Activated CD4-positive, alpha-beta memory T cell treated with anti-CD3 and anti-CD28 coated beads, Interleukin-2, amount 10 ng/mL, durations not matched to agents 7 days and 5 days (primary cell): ENCODE data around the gene ARF5. TPM values are rescaled to one million over a fixed set of nuclear protein-coding genes. Genes with fewer than 3 reads are reported as not detected.
A peak's percentile ranks its signal among the peaks of the same experiment; 100 is the strongest.

ENCODE experiments used
- CTCF ChIA-PET: fragments of 350-600 bp; sonication (Branson Sonifier 250); formaldehyde crosslinking; loops from one replicate; lab custom pipeline; 2021; ENCODE audit warnings: antibody characterized with exemption, inconsistent platforms; lab: Charles Lee
- POLR2A ChIA-PET: fragments of 350-600 bp; sonication (Branson Sonifier 250); formaldehyde crosslinking; loops from one replicate; lab custom pipeline; 2021; ENCODE audit warnings: antibody characterized with exemption; lab: Charles Lee
- DNase-seq: peaks from one replicate; pipeline ENCODE4 v3.0.0-alpha.2; 2020
- H3K27ac Mint-ChIP-seq: one replicate; pipeline ENCODE4 v1.8.0; 2021; ENCODE audit warnings: mild to moderate bottlenecking, mixed read lengths
- H3K27me3 Mint-ChIP-seq: one replicate; pipeline ENCODE4 v1.8.0; 2021; ENCODE audit warnings: mixed read lengths
- H3K36me3 Mint-ChIP-seq: one replicate; pipeline ENCODE4 v1.8.0; 2021; ENCODE audit warnings: low read depth, mixed read lengths
- H3K4me1 Mint-ChIP-seq: one replicate; pipeline ENCODE4 v1.8.0; 2021; ENCODE audit warnings: mixed read lengths
- H3K4me3 Mint-ChIP-seq: one replicate; pipeline ENCODE4 v1.8.0; 2021; ENCODE audit warnings: mild to moderate bottlenecking, mixed read lengths
- H3K9me3 Mint-ChIP-seq: one replicate; pipeline ENCODE4 v1.8.0; 2021; ENCODE audit warnings: mixed read lengths
- total RNA-seq, 2 experiments: library from RNA; stranded (reverse); gene quantifications; one replicate each; pipeline ENCODE4 v1.2.3, GENCODE V29; 2021

ARF5 gene
- total RNA-seq, 2 experiments from 2014 or later, result 133 to 142 TPM

DNA sequence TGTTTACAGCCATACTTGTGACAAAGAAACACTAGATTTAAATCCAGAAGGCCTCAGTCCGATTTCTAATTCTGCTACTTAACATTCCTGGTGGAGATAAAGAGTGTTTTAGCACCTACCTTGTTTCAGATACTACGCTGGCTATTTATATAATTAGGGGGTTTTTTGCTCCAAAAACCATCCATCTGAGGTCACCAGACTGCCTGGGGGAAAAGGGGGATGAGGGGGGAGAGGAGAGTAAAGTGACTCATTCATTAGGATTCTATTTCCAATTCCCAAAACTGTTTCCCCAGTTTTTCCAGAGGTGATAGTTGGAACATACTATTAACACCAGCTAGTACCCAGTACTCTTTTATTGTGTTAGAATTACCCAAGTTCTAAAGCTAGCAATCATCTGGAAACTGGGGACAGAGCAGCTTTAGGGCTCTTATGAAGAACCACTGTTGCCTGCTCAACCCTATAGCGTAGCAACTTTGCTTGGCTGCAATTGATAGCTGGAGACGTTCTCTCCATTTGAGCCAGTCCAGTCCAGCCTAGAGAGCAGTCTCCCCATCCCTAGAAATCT, 9.4 kb upstream of the ARF5 start:
- H3K4me3 Mint-ChIP-seq, result no peak overlapping the region
- no peaks in the 10 kb centered on the region for H3K27me3 Mint-ChIP-seq
- no peak overlapping the region for H3K27ac Mint-ChIP-seq
- no peaks in the 10 kb centered on the region for H3K9me3 Mint-ChIP-seq
- ChIA-PET CTCF (no interaction called here), POLR2A (no interaction called here)
- no peak for DNase-seq
- H3K36me3 Mint-ChIP-seq, result peaks cover 29% of the 10 kb centered on the region
- H3K4me1 Mint-ChIP-seq, result peaks cover 27% of the 10 kb centered on the region

DNA sequence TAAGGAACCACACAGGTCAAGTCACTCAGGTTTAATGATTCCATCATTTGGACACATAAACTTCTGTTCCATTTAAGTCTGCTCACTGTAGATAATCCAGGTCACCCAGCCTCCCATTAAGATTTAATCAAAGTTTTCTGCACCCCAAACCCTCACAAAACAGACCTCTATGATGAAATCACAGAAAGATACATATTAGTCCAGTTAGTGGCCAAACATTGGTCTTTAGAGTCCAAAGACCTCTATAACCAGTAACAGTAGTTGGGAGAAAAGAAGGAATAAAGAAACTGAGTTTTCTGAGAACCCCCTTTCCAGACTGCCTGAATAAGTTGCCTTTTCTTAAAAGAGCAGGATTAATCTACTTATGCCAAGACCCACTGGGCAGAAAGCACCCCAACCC, 7.6 kb upstream of the ARF5 start:
- POLR2A ChIA-PET, result interaction anchor here (2.1 kb wide), 1 partner anchor 188 kb away, joined by 9 read pairs; the partner anchor contains the start of gene ZNF800
- Mint-ChIP-seq H3K4me3 (no peak overlapping the region), H3K27me3 (no peaks in the 10 kb centered on the region), H3K27ac (no peak overlapping the region), H3K36me3 (peaks cover 34% of the 10 kb centered on the region), H3K4me1 (peaks cover 40% of the 10 kb centered on the region), H3K9me3 (no peaks in the 10 kb centered on the region)
- DNase-seq, result no peak
- CTCF ChIA-PET, result no interaction called here

DNA sequence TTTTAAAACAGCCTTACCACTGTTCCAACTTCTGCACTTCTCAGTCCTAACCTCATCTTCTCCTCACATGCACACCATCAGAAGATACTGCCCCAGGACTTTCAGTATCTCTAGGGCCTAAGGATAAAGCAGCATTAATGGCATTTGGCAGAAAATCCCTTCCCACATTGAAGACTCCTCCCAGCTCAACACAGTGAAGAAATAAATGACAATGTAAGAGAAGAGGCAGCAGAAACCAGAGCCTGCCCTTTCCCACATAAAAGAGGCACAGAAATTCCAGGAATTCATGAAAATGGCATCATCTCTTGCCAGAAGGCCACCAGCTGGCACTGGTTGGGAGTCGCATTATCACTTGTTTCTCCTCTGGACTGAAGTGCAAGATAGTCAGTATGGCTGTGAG, 6.5 kb upstream of the ARF5 start:
- H3K36me3 Mint-ChIP-seq, result peaks cover 34% of the 10 kb centered on the region
- ChIA-PET POLR2A (interaction anchor here (2.1 kb wide), 1 partner anchor 189 kb away, joined by 9 read pairs; the partner anchor contains the start of gene ZNF800), CTCF (no interaction called here)
- H3K27ac Mint-ChIP-seq, result no peak overlapping the region
- no peak overlapping the region for H3K4me3 Mint-ChIP-seq
- DNase-seq, result no peak
- H3K4me1 Mint-ChIP-seq, result peaks cover 50% of the 10 kb centered on the region
- no peaks in the 10 kb centered on the region for H3K27me3 Mint-ChIP-seq
- no peaks in the 10 kb centered on the region for H3K9me3 Mint-ChIP-seq

DNA sequence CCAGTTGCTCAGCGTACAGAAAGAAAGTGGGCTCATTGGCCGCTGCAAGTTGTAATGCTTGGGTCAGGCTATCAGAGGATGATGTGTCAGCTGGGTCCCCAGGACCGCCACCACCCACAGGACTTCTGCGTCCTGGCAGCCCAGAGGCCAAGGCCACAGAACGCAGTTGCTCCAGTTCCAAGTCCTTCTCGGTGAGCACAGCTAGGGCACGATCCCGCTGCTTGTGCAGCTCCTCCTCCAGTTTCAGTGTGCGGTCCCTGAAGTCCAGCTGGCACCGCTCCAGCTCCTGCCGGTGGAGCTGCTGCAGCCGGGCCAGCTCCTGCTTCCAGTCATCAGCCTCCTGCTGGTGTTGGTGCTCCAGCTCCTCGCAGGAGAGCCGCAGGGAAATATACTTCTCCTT, 5.8 kb upstream of the ARF5 start:
- H3K27me3 Mint-ChIP-seq, result no peaks in the 10 kb centered on the region
- POLR2A ChIA-PET, result interaction anchor here (2.1 kb wide), 1 partner anchor 190 kb away, joined by 9 read pairs; the partner anchor contains the start of gene ZNF800
- DNase-seq, result no peak
- no peaks in the 10 kb centered on the region for H3K9me3 Mint-ChIP-seq
- no peak overlapping the region for H3K27ac Mint-ChIP-seq
- no peak overlapping the region for H3K4me3 Mint-ChIP-seq
- peaks cover 50% of the 10 kb centered on the region for H3K4me1 Mint-ChIP-seq
- peaks cover 34% of the 10 kb centered on the region for H3K36me3 Mint-ChIP-seq
- CTCF ChIA-PET, result no interaction called here

DNA sequence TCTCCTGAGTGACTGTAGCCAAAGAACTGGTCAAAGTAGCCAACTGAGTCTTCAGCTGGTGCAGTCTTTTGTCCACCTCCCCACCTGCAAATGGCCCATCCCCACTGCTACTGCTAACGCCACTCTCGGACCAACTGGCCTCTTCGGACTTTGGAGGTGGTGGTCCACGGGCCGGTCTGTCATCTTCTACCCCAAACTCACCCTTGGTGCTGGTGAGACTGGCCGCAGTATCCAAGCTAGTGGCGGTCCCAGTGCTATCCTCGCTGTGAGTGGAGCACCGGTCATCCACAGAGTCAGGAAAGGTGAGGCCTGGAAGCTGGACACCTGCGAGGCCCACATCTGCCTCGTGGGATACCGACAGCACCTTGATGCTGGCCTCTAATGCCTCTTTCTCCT, 3.6 kb upstream of the ARF5 start:
- H3K27ac Mint-ChIP-seq, result peak overlapping the region; percentile 82
- no peaks in the 10 kb centered on the region for H3K9me3 Mint-ChIP-seq
- H3K4me1 Mint-ChIP-seq, result peaks cover 58% of the 10 kb centered on the region
- peak overlapping the region; percentile 92 for H3K4me3 Mint-ChIP-seq
- ChIA-PET POLR2A (interaction anchor here (1.1 to 4.7 kb wide), 6 partner anchors 9 to 192 kb away, joined by 3 to 35 read pairs (median 4); partner anchors contain the start of genes FSCN3, SND1 and ZNF800), CTCF (interaction anchor here (1.2 to 1.8 kb wide), 3 partner anchors 66 to 625 kb away, joined by 3 to 5 read pairs (median 3); no protein-coding TSS in a partner anchor)
- no peak for DNase-seq
- peaks cover 31% of the 10 kb centered on the region for H3K36me3 Mint-ChIP-seq
- no peaks in the 10 kb centered on the region for H3K27me3 Mint-ChIP-seq

DNA sequence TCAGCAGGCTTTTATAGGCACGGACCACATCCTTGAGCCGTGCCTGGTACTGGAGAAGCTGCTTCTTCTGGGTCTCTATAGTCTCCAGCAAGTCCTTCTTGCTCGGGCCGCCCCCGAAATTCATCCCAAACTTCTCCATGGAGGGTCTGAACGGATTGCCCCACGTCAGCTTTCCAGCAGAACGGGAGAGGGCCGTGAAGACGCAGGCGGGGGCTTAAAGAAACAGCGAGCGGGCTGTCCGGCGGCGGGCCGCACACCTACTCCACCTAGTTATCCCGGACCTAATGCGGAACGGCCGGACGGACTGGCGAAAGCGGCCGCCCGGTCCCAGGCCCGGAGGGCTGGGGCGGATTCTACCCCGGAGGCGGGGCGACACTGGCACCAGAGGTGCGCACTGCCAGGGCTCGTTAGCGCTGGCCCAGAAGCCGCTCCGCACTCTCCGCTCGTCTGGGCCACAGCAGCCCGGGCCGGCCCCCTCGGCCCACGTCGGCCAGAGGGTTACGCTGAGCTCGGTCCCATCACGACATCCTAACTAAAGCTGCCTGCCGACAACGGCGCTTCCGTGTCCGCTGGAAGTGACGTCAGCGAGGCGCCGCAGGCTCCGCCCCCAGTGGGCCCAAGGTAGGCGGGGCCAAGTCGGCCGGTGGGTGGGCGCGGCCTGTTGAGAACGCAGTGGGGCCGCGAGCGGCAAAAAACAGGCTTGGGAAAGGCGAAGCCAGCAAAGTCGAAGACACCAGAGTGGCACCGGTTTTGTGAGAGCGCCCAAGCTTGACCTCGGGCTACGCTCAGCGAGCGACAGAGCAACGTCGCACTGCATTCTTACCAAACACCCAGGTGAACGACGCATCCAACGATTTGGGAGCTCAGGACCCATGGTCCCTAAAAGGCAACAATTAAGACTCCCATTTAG, 2.9 kb upstream of the ARF5 start, which contains the start of gene GCC1:
GCC1 (minus strand) TSS at position 553 of the 910 bp plus-strand sequence; CDS start at position 139, 414 bp downstream.
- Mint-ChIP-seq H3K4me1 (peaks cover 63% of the 10 kb centered on the region), H3K27ac (peak within 1 kb of the TSS; percentile 82), H3K36me3 (peaks cover 36% of the 10 kb centered on the region), H3K9me3 (no peaks in the 10 kb centered on the region), H3K4me3 (peak within 1 kb of the TSS; percentile 92), H3K27me3 (no peaks in the 10 kb centered on the region)
- peak; percentile 95 for DNase-seq
- ChIA-PET CTCF (interaction anchor here (1.2 to 1.8 kb wide), 2 partner anchors 66 to 138 kb away, joined by 3 to 5 read pairs; no protein-coding TSS in a partner anchor), POLR2A (interaction anchor here (1.1 to 4.7 kb wide), 7 partner anchors 8 to 193 kb away, joined by 3 to 35 read pairs (median 4); partner anchors contain the start of genes FSCN3, SND1 and ZNF800)

DNA sequence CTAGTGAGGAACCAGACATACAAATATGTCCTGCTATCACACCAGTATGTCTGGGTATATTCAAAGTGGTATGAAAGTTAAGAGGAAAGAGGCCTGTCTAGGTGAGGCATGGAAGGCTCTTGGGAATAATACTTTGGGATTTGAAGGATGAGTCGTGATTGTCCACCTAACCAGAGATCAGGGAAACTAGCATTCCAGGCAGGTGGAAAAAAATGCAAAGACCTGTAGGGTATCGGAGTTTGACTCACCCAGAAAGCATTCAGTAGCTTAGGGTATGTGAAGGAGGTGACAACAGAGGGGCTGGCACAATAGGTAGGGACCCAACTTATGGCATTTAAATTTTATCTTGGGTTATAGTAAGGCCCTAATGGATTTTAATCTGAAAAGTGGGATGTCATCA, 1.9 kb upstream of the ARF5 start:
- ChIA-PET POLR2A (interaction anchor here (1.4 to 4.7 kb wide), 4 partner anchors 63 to 194 kb away, joined by 4 to 35 read pairs (median 12); partner anchors contain the start of genes SND1 and ZNF800), CTCF (interaction anchor here (0.8 kb wide), 1 partner anchor 238 kb away, joined by 3 read pairs; no protein-coding TSS in a partner anchor)
- no peaks in the 10 kb centered on the region for H3K9me3 Mint-ChIP-seq
- H3K27me3 Mint-ChIP-seq, result no peaks in the 10 kb centered on the region
- no peak for DNase-seq
- no peak overlapping the region for H3K27ac Mint-ChIP-seq
- H3K4me1 Mint-ChIP-seq, result peaks cover 61% of the 10 kb centered on the region
- peaks cover 47% of the 10 kb centered on the region for H3K36me3 Mint-ChIP-seq
- H3K4me3 Mint-ChIP-seq, result peak overlapping the region; percentile 34

DNA sequence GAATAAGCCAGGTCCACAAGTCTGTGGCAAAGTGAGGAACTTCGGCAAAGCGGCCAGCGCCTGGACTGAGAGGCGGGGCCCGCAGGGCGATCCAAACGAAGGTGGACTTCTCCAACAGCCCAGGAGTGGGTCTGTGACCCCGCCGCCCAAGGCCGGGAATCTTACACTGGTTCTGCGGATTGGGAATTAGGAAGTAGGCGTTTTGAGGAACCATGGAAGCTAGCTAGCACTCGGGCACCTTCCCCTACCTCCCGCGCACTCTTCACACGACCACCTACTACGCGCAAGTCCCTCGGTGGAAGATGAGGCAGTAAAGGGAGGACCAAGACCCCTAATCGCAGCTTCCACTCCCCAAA, 570 bp upstream of the ARF5 start:
- Mint-ChIP-seq H3K9me3 (no peaks in the 10 kb centered on the region), H3K4me1 (peaks cover 50% of the 10 kb centered on the region), H3K36me3 (peaks cover 42% of the 10 kb centered on the region), H3K27ac (no peak overlapping the region), H3K27me3 (no peaks in the 10 kb centered on the region), H3K4me3 (peak overlapping the region; percentile 34)
- CTCF ChIA-PET, result no interaction called here
- POLR2A ChIA-PET, result interaction anchor here (1.2 to 4.7 kb wide), 3 partner anchors 64 to 195 kb away, joined by 3 to 35 read pairs (median 7); partner anchors contain the start of gene ZNF800
- no peak for DNase-seq

DNA sequence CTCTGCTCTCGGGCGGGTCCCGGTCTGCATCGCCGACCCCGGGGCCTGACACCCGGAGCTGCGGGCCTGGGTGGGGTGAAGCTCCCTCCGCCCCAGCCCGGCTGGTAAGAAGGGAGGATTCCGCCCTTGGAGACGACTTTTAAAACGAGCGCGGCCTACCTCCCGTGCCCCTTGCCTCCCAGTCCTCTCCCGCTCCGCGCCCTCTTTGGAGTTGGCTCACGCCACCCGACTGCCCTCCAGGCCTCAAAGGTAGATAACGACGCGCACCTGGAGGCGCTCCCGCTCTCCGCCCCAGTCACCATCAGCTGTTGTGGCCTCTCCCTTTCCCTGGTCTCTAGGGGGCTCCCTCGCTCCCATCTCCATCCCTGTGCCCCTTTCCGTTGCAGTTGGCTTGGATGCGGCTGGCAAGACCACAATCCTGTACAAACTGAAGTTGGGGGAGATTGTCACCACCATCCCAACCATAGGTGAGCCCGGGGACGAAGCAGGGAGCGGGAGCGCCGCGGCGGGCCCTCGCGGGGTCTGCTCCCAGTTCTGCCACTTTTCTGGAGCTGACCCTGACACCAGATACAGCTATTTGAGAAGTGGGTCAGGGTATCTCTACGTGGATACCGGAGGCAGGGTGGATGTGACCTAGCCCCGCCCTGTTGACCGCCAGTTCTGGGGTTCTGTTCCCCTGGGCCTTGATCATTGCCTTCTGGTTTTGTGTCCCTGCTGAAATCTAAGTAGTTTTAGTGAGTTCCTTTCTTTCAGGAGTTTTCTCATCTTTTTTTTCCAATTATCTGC, 679 bp downstream of the ARF5 start:
- CTCF ChIA-PET, result interaction anchor here (0.8 to 1.2 kb wide), 2 partner anchors 64 to 75 kb away, joined by 3 to 4 read pairs; no protein-coding TSS in a partner anchor
- no peaks in the 10 kb centered on the region for H3K27me3 Mint-ChIP-seq
- peak; percentile 36 for DNase-seq
- H3K4me3 Mint-ChIP-seq, result peak overlapping the region; percentile 93
- POLR2A ChIA-PET, result interaction anchor here (1.1 to 1.2 kb wide), 3 partner anchors 63 to 197 kb away, joined by 3 to 9 read pairs (median 5); partner anchors contain the start of gene ZNF800
- H3K9me3 Mint-ChIP-seq, result no peaks in the 10 kb centered on the region
- peaks cover 38% of the 10 kb centered on the region for H3K4me1 Mint-ChIP-seq
- H3K27ac Mint-ChIP-seq, result peak overlapping the region; percentile 84
- peaks cover 30% of the 10 kb centered on the region for H3K36me3 Mint-ChIP-seq

DNA sequence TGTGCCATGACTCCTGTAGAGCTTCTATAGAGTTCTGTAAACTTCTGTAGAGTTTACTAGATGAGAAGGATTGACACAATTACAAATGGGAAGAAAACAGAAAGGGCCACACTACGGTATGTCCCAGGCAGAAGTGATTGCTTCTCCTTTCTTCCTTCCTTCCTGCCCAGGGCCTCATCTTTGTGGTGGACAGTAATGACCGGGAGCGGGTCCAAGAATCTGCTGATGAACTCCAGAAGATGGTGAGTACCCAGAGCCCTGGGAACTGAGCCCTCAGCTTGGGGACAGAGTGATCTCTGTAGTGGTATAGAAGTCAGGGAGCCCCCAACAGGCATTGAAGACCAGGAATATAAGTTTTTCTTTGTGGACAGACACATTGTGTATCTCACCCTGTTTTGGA, 1.7 kb downstream of the ARF5 start:
- Mint-ChIP-seq H3K4me1 (peaks cover 28% of the 10 kb centered on the region), H3K27ac (peak overlapping the region; percentile 14), H3K36me3 (peaks cover 27% of the 10 kb centered on the region), H3K27me3 (no peaks in the 10 kb centered on the region), H3K9me3 (no peaks in the 10 kb centered on the region), H3K4me3 (peak overlapping the region; percentile 93)
- ChIA-PET POLR2A (no interaction called here), CTCF (no interaction called here)
- DNase-seq, result no peak

DNA sequence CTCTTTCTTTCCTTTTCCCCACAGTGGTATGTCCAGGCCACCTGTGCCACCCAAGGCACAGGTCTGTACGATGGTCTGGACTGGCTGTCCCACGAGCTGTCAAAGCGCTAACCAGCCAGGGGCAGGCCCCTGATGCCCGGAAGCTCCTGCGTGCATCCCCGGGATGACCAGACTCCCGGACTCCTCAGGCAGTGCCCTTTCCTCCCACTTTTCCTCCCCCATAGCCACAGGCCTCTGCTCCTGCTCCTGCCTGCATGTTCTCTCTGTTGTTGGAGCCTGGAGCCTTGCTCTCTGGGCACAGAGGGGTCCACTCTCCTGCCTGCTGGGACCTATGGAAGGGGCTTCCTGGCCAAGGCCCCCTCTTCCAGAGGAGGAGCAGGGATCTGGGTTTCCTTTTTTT, 3.0 kb downstream of the ARF5 start:
- DNase-seq, result no peak

DNA sequence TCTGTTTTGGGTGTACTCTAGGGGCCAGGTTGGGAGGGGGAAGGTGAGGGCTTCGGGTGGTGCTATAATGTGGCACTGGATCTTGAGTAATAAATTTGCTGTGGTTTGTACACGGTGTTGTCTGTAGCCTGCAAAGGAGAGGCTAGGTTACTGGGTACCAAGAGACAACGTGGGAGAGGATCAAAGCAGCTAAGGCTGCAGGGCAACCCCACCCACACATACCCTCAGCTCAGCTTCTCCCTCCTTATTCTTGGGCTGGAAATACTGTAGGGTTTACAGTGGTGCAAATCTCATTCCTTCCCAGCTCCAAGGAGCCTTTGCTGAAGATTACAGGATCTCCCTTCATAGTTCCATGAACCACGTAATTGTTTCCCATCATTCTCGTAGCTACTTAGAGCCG, 3.4 kb downstream of the ARF5 start:
- Mint-ChIP-seq H3K9me3 (no peaks in the 10 kb centered on the region), H3K4me3 (no peak overlapping the region), H3K27me3 (no peaks in the 10 kb centered on the region), H3K36me3 (peaks cover 27% of the 10 kb centered on the region), H3K4me1 (peaks cover 16% of the 10 kb centered on the region), H3K27ac (no peak overlapping the region)
- no peak for DNase-seq
- POLR2A ChIA-PET, result no interaction called here
- CTCF ChIA-PET, result no interaction called here

More for the DNA sequence above, 3.0 kb downstream of the ARF5 start:
- Mint-ChIP-seq H3K9me3 (no peaks in the 10 kb centered on the region), H3K4me3 (no peak overlapping the region), H3K27ac (no peak overlapping the region), H3K4me1 (peaks cover 19% of the 10 kb centered on the region), H3K36me3 (peaks cover 27% of the 10 kb centered on the region), H3K27me3 (no peaks in the 10 kb centered on the region)
- ChIA-PET POLR2A (no interaction called here), CTCF (no interaction called here)
